ENCODE results near the gene MESD.

The MESD gene

DNA sequence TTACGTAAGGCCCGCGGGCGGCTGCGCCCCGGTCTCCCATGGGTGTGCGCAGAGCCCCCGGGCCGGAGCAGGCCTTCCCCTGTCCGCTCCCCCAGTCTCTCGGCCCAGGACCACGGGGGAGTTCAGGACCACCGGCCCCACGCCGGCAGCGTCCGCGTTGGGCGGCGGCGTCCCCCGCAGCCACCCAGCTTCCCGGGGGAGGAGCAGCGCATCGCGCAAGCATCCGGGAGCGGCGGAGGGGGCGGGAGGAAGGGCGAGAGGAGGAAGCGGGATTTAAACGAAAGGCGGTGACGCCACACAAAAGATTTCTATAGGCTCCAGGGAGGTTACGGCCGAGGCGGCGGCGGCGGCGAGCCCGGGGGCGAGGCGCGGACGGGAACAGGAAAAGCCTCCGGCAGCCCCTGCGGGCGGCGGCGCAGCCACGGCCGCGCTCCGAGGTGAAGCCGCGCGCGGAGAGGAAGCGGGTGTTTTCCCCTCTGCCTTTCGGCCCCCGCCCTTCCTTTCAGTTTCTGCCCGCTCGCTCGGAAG lies 11.1 kb upstream of the MESD start, which contains the start of gene TLNRD1:
TLNRD1 (plus strand) TSS at position 300 of the 528 bp plus-strand sequence. CDS start 1,349 bp downstream, outside the sequence.
- peak; percentile 61 for DNase-seq (ENCODE audit: extremely low read depth, low read depth)
- peak within 1 kb of the TSS; percentile 93 for H3K4me3 ChIP-seq (replicated peaks; ENCODE audit: low read depth, low read length)
- TF ChIP-seq, protein P1, sequence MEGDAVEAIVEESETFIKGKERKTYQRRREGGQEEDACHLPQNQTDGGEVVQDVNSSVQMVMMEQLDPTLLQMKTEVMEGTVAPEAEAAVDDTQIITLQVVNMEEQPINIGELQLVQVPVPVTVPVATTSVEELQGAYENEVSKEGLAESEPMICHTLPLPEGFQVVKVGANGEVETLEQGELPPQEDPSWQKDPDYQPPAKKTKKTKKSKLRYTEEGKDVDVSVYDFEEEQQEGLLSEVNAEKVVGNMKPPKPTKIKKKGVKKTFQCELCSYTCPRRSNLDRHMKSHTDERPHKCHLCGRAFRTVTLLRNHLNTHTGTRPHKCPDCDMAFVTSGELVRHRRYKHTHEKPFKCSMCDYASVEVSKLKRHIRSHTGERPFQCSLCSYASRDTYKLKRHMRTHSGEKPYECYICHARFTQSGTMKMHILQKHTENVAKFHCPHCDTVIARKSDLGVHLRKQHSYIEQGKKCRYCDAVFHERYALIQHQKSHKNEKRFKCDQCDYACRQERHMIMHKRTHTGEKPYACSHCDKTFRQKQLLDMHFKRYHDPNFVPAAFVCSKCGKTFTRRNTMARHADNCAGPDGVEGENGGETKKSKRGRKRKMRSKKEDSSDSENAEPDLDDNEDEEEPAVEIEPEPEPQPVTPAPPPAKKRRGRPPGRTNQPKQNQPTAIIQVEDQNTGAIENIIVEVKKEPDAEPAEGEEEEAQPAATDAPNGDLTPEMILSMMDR (IDR thresholded peaks at IDR 0.05; ENCODE audit: low read depth, low read length, missing control alignments), result no peak

DNA sequence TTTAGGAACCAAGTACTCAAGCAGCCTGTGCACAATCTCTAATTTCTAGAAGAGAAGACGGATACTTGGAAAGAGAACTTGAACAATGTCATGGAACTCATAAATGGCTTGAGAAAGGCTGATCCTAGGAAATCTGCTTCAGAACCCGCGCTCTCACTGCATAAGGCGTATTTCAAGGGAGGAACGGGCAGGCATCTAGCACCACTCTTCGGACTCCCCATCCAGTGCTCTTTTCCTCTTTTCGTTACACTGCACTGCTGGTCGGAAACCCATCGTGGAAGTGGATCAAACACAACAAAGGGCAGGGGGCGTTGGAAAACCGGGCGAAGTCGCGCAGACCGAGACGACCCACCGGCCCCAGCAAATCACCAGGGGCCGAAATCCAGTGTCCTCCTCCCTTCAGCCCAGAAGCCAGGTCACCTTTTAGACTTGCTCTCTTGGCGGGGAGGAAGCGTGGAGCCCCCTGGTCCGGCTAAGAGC lies 10.6 kb upstream of the MESD start:
- no peak for DNase-seq (ENCODE audit: extremely low read depth, low read depth)
- peak overlapping the region; percentile 93 for H3K4me3 ChIP-seq (replicated peaks; ENCODE audit: low read depth, low read length)
- TF ChIP-seq, protein P1 (IDR thresholded peaks at IDR 0.05; ENCODE audit: low read depth, low read length, missing control alignments), result no peak

DNA sequence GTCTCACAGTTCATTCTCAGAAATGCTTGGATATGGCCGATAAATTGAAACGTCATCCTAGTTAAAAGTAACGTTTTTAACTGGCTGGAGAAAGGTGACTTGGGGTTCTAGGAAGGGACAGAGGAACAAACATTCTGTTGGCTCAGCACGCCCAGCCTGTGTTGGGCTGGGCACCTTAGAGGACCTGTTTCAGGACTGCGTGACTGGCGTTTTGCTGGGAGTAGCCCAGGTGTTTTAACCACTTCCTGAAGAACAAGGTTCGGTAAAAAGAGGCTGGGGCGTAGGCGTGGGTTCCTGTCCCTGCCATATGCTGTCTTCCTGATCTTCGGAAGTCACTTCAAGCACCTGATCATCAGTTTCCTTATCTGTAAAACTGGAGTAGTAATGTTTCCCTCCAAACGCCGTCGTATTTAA lies 10.0 kb upstream of the MESD start:
- no peak for DNase-seq (ENCODE audit: extremely low read depth, low read depth)
- TF ChIP-seq, protein P1 (IDR thresholded peaks at IDR 0.05; ENCODE audit: low read depth, low read length, missing control alignments), result no peak

DNA sequence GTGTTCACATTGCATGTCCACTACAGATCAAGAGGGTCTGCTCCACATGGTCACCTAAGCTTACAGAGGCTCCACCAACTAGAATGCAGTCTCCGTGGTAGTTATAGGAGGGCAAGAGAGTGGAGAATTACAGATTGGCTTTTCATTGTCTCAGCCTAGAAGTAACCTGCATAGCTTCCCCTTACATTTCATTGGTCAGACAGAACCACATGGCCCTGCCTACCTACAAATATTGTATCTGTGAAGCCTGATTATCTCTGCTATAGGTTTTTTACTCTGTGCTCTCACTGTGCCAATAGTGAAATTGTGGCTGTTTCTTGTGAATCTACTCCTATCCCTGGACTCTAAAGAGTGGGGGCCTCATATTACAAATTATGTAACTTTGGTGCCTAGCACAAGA lies 8.6 kb upstream of the MESD start:
- no peak for DNase-seq (ENCODE audit: extremely low read depth, low read depth)
- TF ChIP-seq, protein P1 (IDR thresholded peaks at IDR 0.05; ENCODE audit: low read depth, low read length, missing control alignments), result no peak
- no peak overlapping the region for H3K4me3 ChIP-seq (replicated peaks; ENCODE audit: low read depth, low read length)

More for the DNA sequence above, 10.0 kb upstream of the MESD start:
- H3K4me3 ChIP-seq (replicated peaks; ENCODE audit: low read depth, low read length), result peak overlapping the region; percentile 93

DNA sequence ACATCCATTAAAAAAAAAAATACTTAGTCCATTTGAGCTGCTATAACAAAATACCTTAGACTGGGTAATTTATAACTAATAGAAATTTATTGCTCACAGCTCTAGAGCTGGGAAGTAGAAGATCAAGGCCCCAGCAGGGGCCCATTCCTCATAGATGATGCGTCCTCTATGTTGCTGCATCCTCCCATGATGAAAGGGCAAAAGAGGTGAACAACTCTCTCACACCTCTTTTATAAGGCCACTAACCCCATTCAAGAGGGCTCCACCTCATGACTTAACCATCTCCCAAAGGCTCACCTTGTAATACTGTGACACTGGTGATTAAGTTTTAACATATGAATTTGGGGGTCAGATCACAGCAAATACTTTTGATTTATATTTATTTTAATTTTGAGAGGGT lies 8.1 kb upstream of the MESD start:
- H3K4me3 ChIP-seq (replicated peaks; ENCODE audit: low read depth, low read length), result no peak overlapping the region
- TF ChIP-seq, protein P1 (IDR thresholded peaks at IDR 0.05; ENCODE audit: low read depth, low read length, missing control alignments), result no peak
- no peak for DNase-seq (ENCODE audit: extremely low read depth, low read depth)

DNA sequence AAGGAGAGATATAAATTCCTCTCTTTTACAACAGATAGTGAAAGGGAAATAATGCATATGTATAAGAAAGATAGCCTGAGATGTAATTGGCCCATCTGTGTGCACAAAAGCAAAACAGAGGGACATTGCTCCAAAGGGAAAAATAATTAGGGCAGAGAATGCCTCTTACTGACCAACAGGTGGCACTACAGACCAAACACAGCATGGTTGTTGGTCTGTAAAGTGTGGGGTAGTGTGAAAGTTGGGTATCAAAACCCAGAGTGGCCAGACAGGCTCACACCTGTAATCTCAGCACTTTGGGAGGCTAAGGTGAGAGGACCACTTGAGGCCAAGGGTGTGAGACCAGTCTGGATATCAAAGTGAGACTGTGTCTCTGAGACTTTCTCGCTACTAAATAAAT lies 6.6 kb upstream of the MESD start:
- TF ChIP-seq, protein P1 (IDR thresholded peaks at IDR 0.05; ENCODE audit: low read depth, low read length, missing control alignments), result peak; percentile 40
- DNase-seq (ENCODE audit: extremely low read depth, low read depth), result no peak
- no peak overlapping the region for H3K4me3 ChIP-seq (replicated peaks; ENCODE audit: low read depth, low read length)

DNA sequence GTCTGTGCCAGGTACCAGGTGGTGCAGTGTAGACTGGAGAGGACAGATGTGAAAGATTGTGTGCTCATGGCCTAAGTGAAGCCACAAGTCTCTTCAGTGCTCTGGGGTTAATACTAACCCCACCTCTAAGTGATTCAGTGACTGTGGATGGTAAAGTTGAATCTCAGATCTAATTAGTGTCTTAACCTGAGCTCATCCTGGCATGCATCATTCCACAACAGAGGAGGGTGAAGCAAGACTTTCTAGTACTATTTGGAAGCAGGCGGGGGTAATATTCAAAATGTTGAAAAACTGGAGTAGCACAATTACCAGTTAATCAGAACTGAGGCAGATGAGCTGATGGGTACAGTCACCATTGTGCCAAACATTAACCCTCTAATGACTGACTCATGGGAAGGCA lies 2.8 kb upstream of the MESD start:
- DNase-seq (ENCODE audit: extremely low read depth, low read depth), result no peak
- H3K4me3 ChIP-seq (replicated peaks; ENCODE audit: low read depth, low read length), result no peak overlapping the region
- TF ChIP-seq, protein P1 (IDR thresholded peaks at IDR 0.05; ENCODE audit: low read depth, low read length, missing control alignments), result no peak

All from HFF-Myc (cell line).